T47D (cell line): ENCODE results near the gene XPNPEP1.
"Not testable (repeated sequence)": the region's sequence is repeated elsewhere in the genome, so short reads cannot be mapped to it uniquely, and the experiment has no call there.

ENCODE experiments used
- DNase-seq, 2 experiments: peaks; one replicate each; pipeline versions ENCODE4 v3.0.0 to v3.0.0-alpha.2; 2011 to 2012; ENCODE audit warnings: low read depth in 1 of 2, low spot score in 1 of 2
- JUND ChIP-seq: IDR thresholded peaks from 2 replicates; pipeline ENCODE4 v1.6.1; 2012; ENCODE audit warnings: low read depth
- in situ Hi-C: cut with HindIII; loops from 2 replicates; pipeline ENCODE4 v1.10.0; 2016; ENCODE audit warnings: low sequenced_read_pairs, low pct_unique_long_range_greater_than_20kb

Gene XPNPEP1

GRCh38 chr10:109926825-109927224, 3.5 kb upstream of the XPNPEP1 start:
- no peak for DNase-seq
- no peak for TF ChIP-seq JUND
- in situ Hi-C loops: no loop called here

DNA sequence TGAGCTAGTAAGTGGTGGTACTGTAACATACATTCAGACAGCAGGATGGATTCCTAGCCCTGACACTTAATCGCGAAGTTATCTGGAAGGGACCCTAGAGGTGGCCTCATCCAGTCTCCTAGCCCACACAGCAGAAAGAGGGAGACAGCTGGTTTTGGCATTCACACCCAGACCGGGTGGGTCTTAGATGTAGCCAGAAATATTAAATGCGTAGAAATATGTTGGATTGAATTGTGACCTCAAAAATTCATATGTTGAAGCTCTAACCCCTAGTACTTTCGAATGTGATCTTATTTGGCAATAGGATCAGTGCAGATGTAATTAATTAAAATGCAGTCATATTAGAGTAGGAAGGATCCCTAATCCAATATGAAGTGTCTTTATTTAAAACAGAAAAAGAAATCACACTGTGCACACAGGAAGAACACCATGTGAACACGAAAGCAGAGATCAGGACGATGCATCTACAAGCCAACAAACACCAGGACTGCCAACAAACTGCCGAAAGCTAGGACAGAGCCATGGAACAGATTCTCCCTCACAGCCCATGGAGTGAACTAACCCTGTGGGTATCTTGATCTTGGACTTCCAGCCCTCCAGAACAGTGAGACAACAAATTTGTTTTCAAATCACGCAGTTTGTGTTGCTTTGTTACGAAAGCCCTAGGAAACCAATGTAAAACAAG, 2.9 kb upstream of the XPNPEP1 start:
- in situ Hi-C loops: no loop called here
- TF ChIP-seq JUND: no peak
- no peak for DNase-seq

DNA sequence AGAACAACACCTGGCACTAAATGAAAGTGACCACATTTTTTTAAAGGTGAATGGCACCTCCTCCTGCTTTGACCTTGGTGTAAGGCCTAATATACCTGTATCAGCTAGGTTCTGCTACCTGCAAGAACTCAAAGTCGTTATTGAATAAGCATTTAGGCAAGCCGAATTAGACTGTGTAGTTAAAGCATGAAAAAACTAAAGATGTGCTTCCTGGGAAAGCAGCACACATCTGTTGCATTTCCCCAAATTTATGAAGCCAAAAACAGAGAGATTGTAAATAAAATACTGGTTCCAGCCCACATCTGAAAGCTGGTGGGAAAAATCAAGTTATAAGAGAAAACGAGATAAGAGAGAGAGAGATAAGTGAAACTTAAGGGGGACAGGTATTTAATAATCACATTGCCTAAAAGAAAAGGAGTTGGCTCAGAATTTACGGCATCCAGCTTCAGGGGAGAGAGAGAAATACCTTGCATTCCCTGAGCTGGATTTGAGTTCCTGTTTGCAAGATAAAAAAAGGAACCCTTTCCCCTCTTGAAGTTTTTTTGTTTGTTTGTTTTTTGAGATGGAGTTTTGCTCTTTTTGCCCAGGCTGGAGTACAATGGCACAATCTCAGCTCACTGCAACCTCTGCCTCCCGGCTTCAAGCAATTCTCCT, 1.8 kb upstream of the XPNPEP1 start:
- TF ChIP-seq JUND: no peak
- no peak for DNase-seq
- in situ Hi-C loops: no loop called here

- no peak for TF ChIP-seq JUND
- in situ Hi-C loops: no loop called here
- no peak for DNase-seq
These were observed 776 bp upstream of the XPNPEP1 start for GRCh38 chr10:109924087-109924486.

DNA sequence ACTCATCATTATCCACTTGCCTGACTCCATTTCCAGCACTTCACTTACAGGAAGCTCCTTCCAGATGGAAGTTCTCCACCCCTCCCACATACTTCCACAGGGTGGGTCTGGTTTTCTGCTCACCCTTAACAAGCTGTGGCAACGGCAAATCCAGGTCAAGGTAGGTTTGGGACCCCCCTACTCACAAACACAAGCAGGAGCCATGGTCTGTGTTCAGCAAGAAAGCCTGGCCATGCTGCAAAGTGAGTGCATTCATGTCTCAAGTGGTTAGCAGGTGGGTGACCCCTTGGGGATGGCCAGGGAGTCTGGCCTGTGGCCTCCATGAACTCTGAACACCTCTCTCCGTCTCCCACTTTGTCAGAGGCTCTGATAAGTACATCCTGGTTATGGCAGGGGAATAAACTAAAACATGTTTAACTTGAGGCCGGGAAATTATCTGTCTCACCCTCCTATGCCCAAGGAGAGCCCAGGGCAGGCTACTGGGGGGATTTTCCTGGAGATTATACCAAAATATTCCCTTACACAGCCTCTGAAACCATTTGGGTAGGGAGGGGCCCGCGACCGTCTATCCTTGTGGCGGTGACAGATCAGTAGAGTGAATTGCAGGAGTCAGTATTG, 844 bp downstream of the XPNPEP1 start:
- TF ChIP-seq JUND: no peak
- in situ Hi-C loops: no loop called here
- no peak for DNase-seq

DNA sequence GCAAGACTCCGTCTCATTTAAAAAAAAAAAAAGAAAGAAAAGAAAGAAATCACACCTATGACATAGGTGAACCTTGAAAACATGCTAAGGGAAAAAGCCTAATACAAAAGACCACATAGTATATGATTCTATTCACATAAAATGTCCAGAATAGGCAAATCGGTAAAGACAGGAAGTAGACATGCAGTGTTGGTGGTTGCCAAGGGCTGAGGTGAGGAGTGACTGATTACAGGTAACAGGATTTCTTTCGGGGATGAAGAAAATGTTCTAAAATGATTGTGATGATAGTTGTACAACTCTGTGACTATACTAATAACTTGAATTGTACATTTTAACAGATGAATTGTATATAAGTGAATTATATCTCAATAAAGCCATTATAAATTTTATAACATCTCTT, 3.3 kb downstream of the XPNPEP1 start:
- in situ Hi-C loops: no loop called here
- no peak for DNase-seq
- no peak for TF ChIP-seq JUND

DNA sequence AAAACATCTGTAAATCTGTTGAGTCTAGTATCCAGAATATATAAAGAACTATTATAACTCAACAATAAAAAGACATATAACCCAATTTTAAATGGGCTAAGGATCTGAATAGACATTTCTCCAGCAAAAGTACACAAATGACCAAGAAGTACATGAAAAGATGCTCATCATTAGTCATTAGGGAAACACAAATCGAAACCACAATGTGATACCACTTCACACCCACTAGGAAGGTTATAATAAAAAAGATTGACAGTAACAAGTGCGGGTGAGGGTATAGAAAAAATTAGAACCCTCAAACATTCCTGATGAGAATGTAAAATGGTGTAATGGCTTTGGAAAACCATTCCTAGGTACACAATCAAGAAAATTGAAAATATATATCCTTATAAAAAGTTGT, 4.1 kb downstream of the XPNPEP1 start:
- DNase-seq: no peak
- in situ Hi-C loops: no loop called here
- TF ChIP-seq JUND: no peak

DNA sequence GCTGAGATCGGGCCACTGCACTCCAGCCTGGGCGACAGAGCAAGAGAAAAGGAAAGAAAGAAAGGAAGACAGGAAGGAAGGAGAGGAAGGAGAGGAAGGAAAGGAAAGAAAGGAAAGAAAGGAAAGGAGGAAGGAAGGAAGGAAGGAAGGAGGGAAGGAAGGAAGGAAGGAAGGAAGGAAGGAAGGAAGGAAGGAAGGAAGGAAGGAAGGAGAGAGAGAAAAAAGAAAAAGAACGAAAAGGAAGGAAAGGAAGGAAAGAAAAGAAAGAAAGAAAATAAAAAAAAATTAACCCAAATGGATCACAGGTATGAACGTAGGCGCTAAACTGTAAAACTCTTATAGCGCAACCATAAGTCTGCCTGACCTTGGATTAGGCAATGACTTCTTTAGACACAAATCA, 4.6 kb downstream of the XPNPEP1 start:
- in situ Hi-C loops, DNase-seq: not testable (repeated sequence)

DNA sequence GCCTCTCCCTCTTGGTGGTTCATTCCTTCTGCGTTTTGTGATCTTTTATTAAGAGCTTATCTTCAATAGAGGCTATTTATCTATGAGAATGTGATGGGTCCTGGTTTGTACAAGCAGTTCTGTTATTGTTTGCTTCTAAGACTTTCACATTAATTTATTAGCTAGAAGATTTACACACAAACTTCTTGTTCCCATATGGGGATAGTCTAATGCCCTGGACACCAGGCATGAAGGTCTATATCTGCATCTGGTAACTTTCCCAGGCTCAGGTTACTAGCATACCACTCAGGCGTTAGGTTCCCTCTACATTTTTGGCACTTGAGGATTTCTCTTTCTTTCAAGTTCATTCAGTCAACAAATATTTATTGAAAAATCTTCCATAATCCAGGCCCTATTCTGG, 7.7 kb downstream of the XPNPEP1 start:
- no peak for TF ChIP-seq JUND
- no peak for DNase-seq
- in situ Hi-C loops: no loop called here

DNA sequence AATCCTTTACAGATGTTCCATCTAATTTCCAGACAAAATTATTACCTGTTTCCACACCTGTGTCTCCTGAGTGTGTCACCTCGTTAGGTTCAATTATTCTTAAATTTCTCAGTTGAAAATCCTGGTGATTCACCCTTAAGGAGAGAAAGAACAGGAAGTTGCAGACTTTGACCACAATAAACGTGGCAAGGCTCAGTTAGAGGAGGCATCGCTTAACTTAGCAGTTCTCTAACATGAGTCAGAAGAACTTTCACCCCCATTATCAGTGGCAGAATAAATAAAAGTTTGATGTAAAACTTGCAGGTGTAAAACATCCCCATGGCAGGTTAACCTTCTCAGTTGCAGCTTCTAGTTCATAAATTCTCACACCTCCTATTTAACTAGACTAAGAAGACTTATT, 8.3 kb downstream of the XPNPEP1 start:
- in situ Hi-C loops: no loop called here
- DNase-seq: no peak
- no peak for TF ChIP-seq JUND

DNA sequence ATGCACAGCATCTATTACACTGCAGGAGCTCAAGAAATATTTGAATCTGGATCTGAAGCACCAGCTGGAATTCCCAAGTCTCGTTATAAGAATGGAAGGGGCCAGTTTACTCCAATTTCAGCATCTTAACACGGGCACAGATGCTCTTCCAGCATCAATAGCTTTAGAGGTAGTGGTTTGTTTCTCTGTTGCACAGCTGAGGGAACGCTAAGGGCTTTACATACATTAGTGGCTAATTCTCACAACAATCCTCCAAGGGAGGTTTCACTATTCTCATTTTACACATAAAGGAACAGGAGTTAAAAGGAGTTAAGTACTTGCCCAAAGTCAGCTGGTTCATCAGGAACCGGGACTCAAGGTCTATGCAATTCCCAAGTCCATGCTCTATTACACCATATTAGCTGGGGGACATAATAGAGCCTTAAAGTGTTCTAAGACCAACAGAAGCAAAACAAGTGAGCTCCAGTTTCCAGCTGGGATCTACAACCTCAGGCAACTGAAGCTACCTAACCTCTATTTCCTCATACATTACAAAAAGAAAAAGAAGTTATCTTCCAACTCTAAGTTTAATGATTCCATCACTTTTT, 9.9 kb downstream of the XPNPEP1 start:
- in situ Hi-C loops: no loop called here
- DNase-seq: no peak
- TF ChIP-seq JUND: no peak

GRCh38 chr10:109912335-109913281, 10.7 kb downstream of the XPNPEP1 start:
- in situ Hi-C loops: no loop called here
- no peak for DNase-seq
- TF ChIP-seq JUND: no peak
